GM12892 (cell line): ENCODE data around the gene TYW3.

ENCODE experiments used
- POLR2A ChIP-seq: IDR thresholded peaks from 2 replicates; pipeline ENCODE4 v1.6.1; 2011; ENCODE audit warnings: low read depth, low read length, control low read depth
- POLR2AphosphoS5 ChIP-seq: IDR thresholded peaks from 2 replicates; pipeline ENCODE4 v1.6.1; 2011; ENCODE audit warnings: low read depth, low read length, control low read depth
- TAF1 ChIP-seq: IDR thresholded peaks from 2 replicates; pipeline ENCODE4 v1.6.1; 2011; ENCODE audit warnings: low read depth, mild to moderate bottlenecking, control low read depth, low read length, borderline replicate concordance

GRCh38 chr1:74775735-74776134 is 42.8 kb downstream of the TYW3 start:
- no peak for TF ChIP-seq POLR2A
- no peak for TF ChIP-seq POLR2AphosphoS5
- no peak for TF ChIP-seq TAF1
